ENCODE measurements around the gene TNIK.

The TNIK gene

GRCh38 chr3:171375666-171376595, 84.3 kb downstream of the TNIK start:
- ChIA-PET POLR2A (no interaction called here), CTCF (no interaction called here)
- TF ChIP-seq CTCF (IDR thresholded peaks at IDR 0.05; ENCODE audit: insufficient read depth, low read length, missing control alignments): no peak
- DNase-seq (ENCODE audit: low read depth, low spot score): no peak
- no peak overlapping the region for H3K4me3 ChIP-seq (ENCODE audit: low read depth, low read length)

GRCh38 chr3:171374661-171375285, 85.4 kb downstream of the TNIK start:
- POLR2A ChIA-PET: interaction anchor here (0.5 kb wide), 1 partner anchor 501 kb away, joined by 5 read pairs; no protein-coding TSS in a partner anchor
- TF ChIP-seq CTCF (IDR thresholded peaks at IDR 0.05; ENCODE audit: insufficient read depth, low read length, missing control alignments): no peak
- peak; percentile 45 for DNase-seq (ENCODE audit: low read depth, low spot score)
- CTCF ChIA-PET: interaction anchor here (1.2 kb wide), 1 partner anchor 413 kb away, joined by 3 read pairs; no protein-coding TSS in a partner anchor
- H3K4me3 ChIP-seq (ENCODE audit: low read depth, low read length): no peak overlapping the region

- ChIA-PET POLR2A (interaction anchor here (0.5 kb wide), 1 partner anchor 501 kb away, joined by 5 read pairs; no protein-coding TSS in a partner anchor), CTCF (interaction anchor here (1.2 kb wide), 1 partner anchor 413 kb away, joined by 3 read pairs; no protein-coding TSS in a partner anchor)
- no peak for DNase-seq (ENCODE audit: low read depth, low spot score)
- TF ChIP-seq CTCF (IDR thresholded peaks at IDR 0.05; ENCODE audit: insufficient read depth, low read length, missing control alignments): no peak
- H3K4me3 ChIP-seq (ENCODE audit: low read depth, low read length): no peak overlapping the region
Observed at GRCh38 chr3:171374260-171374659, 85.9 kb downstream of the TNIK start.

GRCh38 chr3:171373711-171374110, 86.5 kb downstream of the TNIK start:
- ChIA-PET POLR2A (no interaction called here), CTCF (no interaction called here)
- no peak overlapping the region for H3K4me3 ChIP-seq (ENCODE audit: low read depth, low read length)
- TF ChIP-seq CTCF (IDR thresholded peaks at IDR 0.05; ENCODE audit: insufficient read depth, low read length, missing control alignments): no peak
- DNase-seq (ENCODE audit: low read depth, low spot score): no peak

GRCh38 chr3:171372694-171373093, 87.5 kb downstream of the TNIK start:
- no peak overlapping the region for H3K4me3 ChIP-seq (ENCODE audit: low read depth, low read length)
- TF ChIP-seq CTCF (IDR thresholded peaks at IDR 0.05; ENCODE audit: insufficient read depth, low read length, missing control alignments): no peak
- no peak for DNase-seq (ENCODE audit: low read depth, low spot score)
- ChIA-PET CTCF (interaction anchor here (2.9 kb wide), 1 partner anchor 9 kb away, joined by 9 read pairs; no protein-coding TSS in a partner anchor), POLR2A (no interaction called here)

- ChIA-PET POLR2A (no interaction called here), CTCF (interaction anchor here (2.9 kb wide), 1 partner anchor 10 kb away, joined by 9 read pairs; no protein-coding TSS in a partner anchor)
- no peak for DNase-seq (ENCODE audit: low read depth, low spot score)
- no peak for TF ChIP-seq CTCF (IDR thresholded peaks at IDR 0.05; ENCODE audit: insufficient read depth, low read length, missing control alignments)
- H3K4me3 ChIP-seq (ENCODE audit: low read depth, low read length): no peak overlapping the region
Observed at GRCh38 chr3:171371354-171371753, 88.9 kb downstream of the TNIK start.
